BLaER1 treated with 17β-estradiol and CSF1 and Interleukin-3, amounts not matched to agents 10 nM and 100 nM (cell line): ENCODE data around the gene PRDM16.

Experiments
- H3K27ac ChIP-seq, 11 experiments: shearing (Covaris generic); formaldehyde crosslinking; 2 replicates each; pipeline ENCODE4 v1.8.1; 2022
- H3K27me3 ChIP-seq, 11 experiments: shearing (Covaris generic); formaldehyde crosslinking; 2 replicates each; pipeline ENCODE4 v1.8.1; 2022
- H3K36me3 ChIP-seq, 11 experiments: shearing (Covaris generic); formaldehyde crosslinking; 2 replicates each; pipeline ENCODE4 v1.8.1; 2022
- H3K4me1 ChIP-seq, 10 experiments: shearing (Covaris generic); formaldehyde crosslinking; 2 replicates each; pipeline ENCODE4 v1.8.1; 2022
- H3K4me2 ChIP-seq, 11 experiments: shearing (Covaris generic); formaldehyde crosslinking; 2 replicates each; pipeline ENCODE4 v1.8.1; 2022
- H3K4me3 ChIP-seq, 10 experiments: shearing (Covaris generic); formaldehyde crosslinking; 2 replicates each; pipeline ENCODE4 v1.8.1; 2022
- H3K9ac ChIP-seq, 11 experiments: shearing (Covaris generic); formaldehyde crosslinking; 2 replicates each; pipeline ENCODE4 v1.8.1; 2022
- H3K9me3 ChIP-seq, 11 experiments: shearing (Covaris generic); formaldehyde crosslinking; replicated peaks in 1 of 11; 2 replicates each; pipeline ENCODE4 v1.8.1; 2022
- H4K20me1 ChIP-seq, 11 experiments: shearing (Covaris generic); formaldehyde crosslinking; 2 replicates each; pipeline ENCODE4 v1.8.1; 2022
- Cebpa-rat ChIP-seq, 11 experiments: shearing (Covaris generic); IDR thresholded peaks; 2 replicates each; pipeline ENCODE4 v1.8.1; 2022

Gene PRDM16

DNA sequence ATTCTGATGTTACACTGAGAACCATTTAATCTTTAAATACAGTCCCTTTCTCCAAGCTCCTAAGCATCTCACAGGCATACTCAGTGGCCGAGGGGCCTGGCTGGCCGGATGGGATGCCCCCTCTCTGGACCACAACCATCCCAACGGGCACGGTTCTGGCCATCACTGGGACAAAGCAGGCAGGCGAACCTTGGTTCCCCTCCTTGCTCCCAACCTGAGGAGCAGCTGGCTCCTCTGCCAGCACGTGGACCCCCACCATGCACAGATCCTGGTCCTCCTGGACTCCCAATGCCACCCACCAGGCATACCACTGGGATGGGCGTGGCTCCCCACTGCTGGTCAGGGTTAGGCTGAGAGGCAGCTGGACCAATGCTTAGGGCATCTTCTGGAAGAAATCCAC is 19.8 kb upstream of the PRDM16 start:
- H3K4me2 ChIP-seq: no peak overlapping the region
- no peaks in the 10 kb centered on the region for H3K36me3 ChIP-seq
- no peaks in the 10 kb centered on the region for H4K20me1 ChIP-seq
- H3K9me3 ChIP-seq: peaks cover 0 to 12% (median 0%) of the 10 kb centered on the region in 11 experiments; a peak in 9 of 22 replicates
- H3K4me3 ChIP-seq: no peak overlapping the region
- no peak overlapping the region for H3K27ac ChIP-seq
- no peaks in the 10 kb centered on the region for H3K4me1 ChIP-seq
- H3K27me3 ChIP-seq: peaks cover 0 to 8% (median 0%) of the 10 kb centered on the region in 11 experiments; a peak in 2 of 22 replicates
- H3K9ac ChIP-seq: no peak overlapping the region
- TF ChIP-seq Cebpa-rat (IDR thresholded peaks at IDR 0.05): no peak

DNA sequence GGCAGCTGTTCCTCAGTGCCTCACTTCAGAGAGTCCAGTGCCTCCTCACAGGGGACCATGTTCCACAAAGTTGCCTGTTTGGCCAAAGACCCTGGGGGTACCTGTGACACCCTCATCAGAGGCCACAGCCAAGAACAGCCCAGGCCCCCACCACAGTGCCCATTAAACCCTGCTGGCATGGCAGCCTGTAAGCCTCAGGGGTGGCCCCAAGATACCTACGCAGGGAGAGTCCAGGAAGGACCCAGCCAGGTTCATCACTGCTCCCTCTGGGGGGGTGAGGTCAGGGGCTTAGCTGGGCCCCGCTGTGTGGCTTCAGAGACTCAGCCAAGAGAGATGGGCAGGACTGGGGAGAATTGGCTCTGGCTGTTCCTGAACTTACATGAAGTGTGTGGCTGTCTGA is 19.1 kb upstream of the PRDM16 start:
- no peak overlapping the region for H3K27ac ChIP-seq
- no peak for TF ChIP-seq Cebpa-rat (IDR thresholded peaks at IDR 0.05)
- H4K20me1 ChIP-seq: no peaks in the 10 kb centered on the region
- H3K36me3 ChIP-seq: no peaks in the 10 kb centered on the region
- no peak overlapping the region for H3K4me3 ChIP-seq
- H3K9ac ChIP-seq: no peak overlapping the region
- H3K27me3 ChIP-seq: peaks cover 0 to 8% (median 0%) of the 10 kb centered on the region in 11 experiments; a peak in 2 of 22 replicates
- no peak overlapping the region for H3K4me2 ChIP-seq
- no peaks in the 10 kb centered on the region for H3K4me1 ChIP-seq
- H3K9me3 ChIP-seq: peaks cover 0 to 11% (median 0%) of the 10 kb centered on the region in 11 experiments; a peak in 9 of 22 replicates

DNA sequence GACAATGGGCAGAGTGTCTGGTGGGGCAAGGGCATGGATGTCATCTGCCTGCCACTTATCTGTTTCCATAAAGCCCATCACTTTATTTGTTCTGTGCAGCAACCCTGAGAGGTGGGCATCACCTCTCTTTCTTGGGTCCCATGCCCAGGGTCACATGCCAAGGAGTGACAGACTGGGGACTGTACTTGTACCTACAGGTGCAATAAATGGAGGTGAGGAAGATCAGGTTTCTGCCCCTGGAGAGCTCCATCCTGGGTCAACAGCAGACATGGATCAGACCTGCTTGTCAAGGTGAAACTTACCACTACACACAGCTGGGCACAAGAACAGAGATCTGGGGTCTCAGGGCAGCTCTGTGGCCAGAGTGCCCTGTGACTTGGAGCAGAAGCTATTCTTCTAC is 18.4 kb upstream of the PRDM16 start:
- Histone ChIP-seq H3K9ac (no peak overlapping the region), H3K4me3 (no peak overlapping the region), H3K4me1 (no peaks in the 10 kb centered on the region), H3K9me3 (peaks cover 0 to 6% (median 0%) of the 10 kb centered on the region in 11 experiments; a peak in 6 of 22 replicates), H3K27me3 (peaks cover 0 to 8% (median 0%) of the 10 kb centered on the region in 11 experiments; a peak in 3 of 22 replicates), H3K36me3 (no peaks in the 10 kb centered on the region), H3K27ac (no peak overlapping the region), H3K4me2 (no peak overlapping the region), H4K20me1 (no peaks in the 10 kb centered on the region)
- TF ChIP-seq Cebpa-rat (IDR thresholded peaks at IDR 0.05): no peak

DNA sequence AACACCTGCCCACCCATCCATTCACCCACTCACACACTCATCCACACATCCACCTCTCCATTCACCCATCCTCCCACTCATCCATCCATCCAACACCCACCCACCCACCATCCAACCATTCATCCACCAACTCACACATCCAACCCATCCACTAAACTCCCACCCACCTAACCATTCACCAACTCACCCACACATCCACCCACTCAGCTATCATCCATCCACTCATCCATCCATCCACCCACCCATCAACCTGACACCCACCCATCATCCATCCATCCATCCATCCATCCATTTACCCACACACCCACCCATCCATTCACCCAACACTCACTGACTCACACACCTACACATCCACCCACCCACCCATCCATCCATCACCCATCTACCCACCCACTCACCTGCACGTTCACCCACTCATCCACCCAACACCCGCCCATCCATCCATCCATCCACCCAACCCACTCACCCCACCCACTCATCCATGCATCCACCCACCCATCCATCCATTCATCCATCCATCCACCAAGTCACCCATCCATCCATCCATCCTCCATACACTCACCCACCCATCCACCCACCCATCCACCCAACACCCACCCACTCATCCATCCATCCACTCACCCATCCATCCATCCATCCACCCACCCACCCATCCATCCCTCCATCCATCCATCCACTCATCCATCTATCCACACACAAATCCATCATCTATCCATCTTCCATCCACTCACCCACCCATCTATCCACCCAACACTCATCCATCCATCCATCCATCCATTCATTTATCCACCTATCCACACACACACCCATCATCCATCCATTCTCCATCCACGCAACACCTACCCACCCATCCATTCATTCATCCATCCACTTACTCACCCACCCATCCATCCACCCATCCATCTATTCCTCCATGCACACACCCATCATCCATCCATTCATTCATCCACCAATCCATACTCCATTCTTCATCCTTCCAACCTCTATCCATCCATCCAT is 17.4 kb upstream of the PRDM16 start:
- no peaks in the 10 kb centered on the region for H4K20me1 ChIP-seq
- H3K4me1 ChIP-seq: no peaks in the 10 kb centered on the region
- H3K27ac ChIP-seq: no peak overlapping the region
- no peak overlapping the region for H3K4me3 ChIP-seq
- no peak overlapping the region for H3K9ac ChIP-seq
- H3K36me3 ChIP-seq: no peaks in the 10 kb centered on the region
- TF ChIP-seq Cebpa-rat (IDR thresholded peaks at IDR 0.05): no peak
- peaks cover 0 to 10% (median 0%) of the 10 kb centered on the region in 11 experiments; a peak in 4 of 22 replicates for H3K27me3 ChIP-seq
- no peak overlapping the region for H3K4me2 ChIP-seq
- H3K9me3 ChIP-seq: peaks cover 0 to 6% (median 0%) of the 10 kb centered on the region in 11 experiments; a peak in 3 of 22 replicates

DNA sequence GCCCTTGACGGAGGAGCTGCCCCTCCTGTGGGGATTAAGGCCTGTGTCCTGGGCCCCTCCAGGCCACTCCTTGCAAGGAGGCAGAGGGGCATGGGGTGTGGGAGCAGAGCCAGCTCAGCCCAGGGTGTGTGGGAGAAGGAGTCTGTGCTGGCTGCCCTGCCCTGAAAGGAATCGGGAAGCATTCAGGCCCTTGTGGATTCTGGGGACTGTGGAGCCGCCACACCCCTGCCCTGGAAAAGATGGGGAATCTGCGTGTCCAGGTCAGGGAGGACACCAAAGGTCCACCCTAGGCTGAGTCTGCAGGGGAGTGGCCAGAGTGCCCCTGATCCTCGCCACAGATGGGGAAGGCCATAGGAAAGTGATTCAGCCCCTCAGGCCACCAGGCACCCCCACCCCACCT is 16.5 kb upstream of the PRDM16 start:
- H3K4me3 ChIP-seq: no peak overlapping the region
- H3K9ac ChIP-seq: no peak overlapping the region
- H3K27ac ChIP-seq: no peak overlapping the region
- no peaks in the 10 kb centered on the region for H3K4me1 ChIP-seq
- no peak overlapping the region for H3K4me2 ChIP-seq
- TF ChIP-seq Cebpa-rat (IDR thresholded peaks at IDR 0.05): no peak
- H3K9me3 ChIP-seq: peaks cover 0 to 6% (median 0%) of the 10 kb centered on the region in 11 experiments; a peak in 3 of 22 replicates
- H3K36me3 ChIP-seq: no peaks in the 10 kb centered on the region
- H4K20me1 ChIP-seq: no peaks in the 10 kb centered on the region
- peaks cover 0 to 17% (median 3%) of the 10 kb centered on the region in 11 experiments; a peak in 9 of 22 replicates for H3K27me3 ChIP-seq

DNA sequence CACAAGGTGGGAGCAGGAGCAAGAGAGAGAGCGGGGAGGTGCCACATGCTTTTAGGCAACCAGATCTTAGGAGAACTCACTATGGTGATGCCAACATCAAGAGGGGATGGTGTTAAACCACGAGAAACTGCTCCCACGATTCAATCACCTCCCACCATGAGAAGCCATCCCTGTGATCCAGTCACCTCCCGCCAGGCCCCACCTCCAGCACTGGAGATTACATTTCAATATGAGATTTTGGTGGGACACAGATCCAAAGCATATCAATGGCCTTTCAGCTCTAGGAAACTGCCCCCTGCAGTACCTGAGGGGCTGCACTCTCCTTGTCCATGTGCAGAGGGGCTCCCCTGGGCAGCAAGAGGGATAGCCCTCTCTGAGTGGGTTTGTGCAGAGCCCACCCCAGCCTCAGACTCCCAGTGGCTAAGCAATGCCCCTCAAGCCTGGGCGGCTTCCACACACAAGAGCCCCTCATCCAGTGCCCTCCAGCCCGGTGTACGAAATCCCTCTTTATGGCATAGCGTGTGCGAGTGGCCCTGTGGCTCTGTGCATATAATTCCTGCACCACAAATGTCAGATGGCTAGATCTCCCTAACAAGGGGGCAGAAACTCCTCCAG is 15.5 kb upstream of the PRDM16 start:
- no peaks in the 10 kb centered on the region for H3K36me3 ChIP-seq
- no peak overlapping the region for H3K9ac ChIP-seq
- H4K20me1 ChIP-seq: no peaks in the 10 kb centered on the region
- H3K4me3 ChIP-seq: no peak overlapping the region
- no peak overlapping the region for H3K27ac ChIP-seq
- no peaks in the 10 kb centered on the region for H3K4me1 ChIP-seq
- H3K9me3 ChIP-seq: peaks cover 0 to 6% (median 0%) of the 10 kb centered on the region in 11 experiments; a peak in 3 of 22 replicates
- H3K4me2 ChIP-seq: no peak overlapping the region
- H3K27me3 ChIP-seq: peaks cover under 1 to 27% (median 13%) of the 10 kb centered on the region in 11 experiments; a peak in 15 of 22 replicates
- no peak for TF ChIP-seq Cebpa-rat (IDR thresholded peaks at IDR 0.05)

DNA sequence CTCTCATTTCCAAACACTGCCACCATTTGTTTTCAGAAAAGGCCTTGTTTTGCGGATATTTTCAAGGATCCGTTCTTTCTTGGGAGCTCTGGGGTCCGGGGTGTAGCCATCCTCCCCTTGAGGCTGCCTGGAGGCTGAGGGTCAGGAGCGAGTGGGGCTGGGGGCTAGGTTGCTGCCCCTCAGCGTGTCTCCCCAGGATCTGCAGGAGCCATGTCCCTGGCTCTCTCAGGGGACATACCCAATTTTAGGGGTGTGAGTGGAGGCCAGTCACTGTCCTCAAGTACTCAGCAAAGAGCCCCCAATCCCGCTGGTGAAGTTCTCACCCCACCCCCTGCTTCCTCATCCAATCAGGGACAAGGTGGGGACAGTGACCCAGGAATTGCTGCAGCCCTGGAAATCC is 15.0 kb upstream of the PRDM16 start:
- no peak overlapping the region for H3K4me2 ChIP-seq
- H3K27ac ChIP-seq: no peak overlapping the region
- H3K4me3 ChIP-seq: no peak overlapping the region
- no peak overlapping the region for H3K9ac ChIP-seq
- no peaks in the 10 kb centered on the region for H3K36me3 ChIP-seq
- peaks cover 0 to 6% (median 0%) of the 10 kb centered on the region in 11 experiments; a peak in 3 of 22 replicates for H3K9me3 ChIP-seq
- H4K20me1 ChIP-seq: no peaks in the 10 kb centered on the region
- no peaks in the 10 kb centered on the region for H3K4me1 ChIP-seq
- H3K27me3 ChIP-seq: peaks cover 3 to 30% (median 15%) of the 10 kb centered on the region in 11 experiments; a peak in 16 of 22 replicates
- TF ChIP-seq Cebpa-rat (IDR thresholded peaks at IDR 0.05): no peak

DNA sequence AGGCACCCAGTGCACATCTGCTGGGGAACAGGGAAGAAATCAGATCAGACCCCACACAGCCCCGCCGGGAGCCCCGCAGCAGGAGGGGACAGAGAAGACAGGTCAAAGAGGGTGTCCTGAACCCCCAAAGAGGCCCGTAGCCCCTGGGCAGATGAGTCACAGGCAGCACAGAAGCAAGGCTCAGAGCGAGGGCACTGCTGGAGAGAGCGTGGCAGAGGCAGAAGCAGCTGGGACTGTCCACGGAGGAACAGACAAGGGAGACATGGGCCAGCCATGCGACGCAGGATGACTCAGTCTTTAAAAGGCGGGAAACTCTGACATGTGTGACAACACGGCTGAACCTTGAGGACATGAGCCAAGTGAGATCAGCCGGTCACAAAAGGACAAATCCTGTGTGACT is 14.5 kb upstream of the PRDM16 start:
- H3K9ac ChIP-seq: no peak overlapping the region
- H3K4me1 ChIP-seq: no peaks in the 10 kb centered on the region
- H4K20me1 ChIP-seq: no peaks in the 10 kb centered on the region
- peaks cover 3 to 30% (median 15%) of the 10 kb centered on the region in 11 experiments; a peak in 17 of 22 replicates for H3K27me3 ChIP-seq
- H3K4me3 ChIP-seq: no peak overlapping the region
- TF ChIP-seq Cebpa-rat (IDR thresholded peaks at IDR 0.05): no peak
- peaks cover 0 to 6% (median 0%) of the 10 kb centered on the region in 11 experiments; a peak in 3 of 22 replicates for H3K9me3 ChIP-seq
- H3K36me3 ChIP-seq: no peaks in the 10 kb centered on the region
- H3K4me2 ChIP-seq: no peak overlapping the region
- H3K27ac ChIP-seq: no peak overlapping the region

DNA sequence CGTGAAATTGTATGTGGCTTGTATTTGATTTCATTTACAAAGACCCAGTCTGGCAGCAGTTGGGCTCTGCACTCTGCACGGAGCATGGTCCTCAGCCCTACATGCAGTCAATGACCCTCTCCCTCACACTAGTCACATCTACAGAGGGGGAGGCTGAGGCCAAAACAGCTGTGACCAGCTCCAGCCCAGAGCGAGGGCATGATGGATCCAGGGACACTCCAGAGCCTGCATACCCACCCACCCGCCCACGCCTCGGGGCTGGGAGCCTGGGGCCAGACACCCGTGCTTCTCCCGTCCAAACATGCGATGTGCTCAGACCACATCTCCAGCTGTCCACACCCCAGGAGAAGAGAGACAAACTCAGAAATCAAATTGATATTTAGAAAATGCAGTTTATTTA is 14.0 kb upstream of the PRDM16 start:
- TF ChIP-seq Cebpa-rat (IDR thresholded peaks at IDR 0.05): no peak
- Histone ChIP-seq H3K27me3 (peaks cover 3 to 36% (median 15%) of the 10 kb centered on the region in 11 experiments; a peak in 17 of 22 replicates), H3K4me3 (no peak overlapping the region), H3K27ac (no peak overlapping the region), H3K36me3 (no peaks in the 10 kb centered on the region), H3K9ac (no peak overlapping the region), H3K9me3 (peaks cover 0 to 6% (median 0%) of the 10 kb centered on the region in 11 experiments; a peak in 3 of 22 replicates), H3K4me1 (no peaks in the 10 kb centered on the region), H4K20me1 (peaks cover 0 to 2% (median 0%) of the 10 kb centered on the region in 11 experiments; a peak in 3 of 22 replicates), H3K4me2 (no peak overlapping the region)
